ENCODE data around the gene MAP3K8. TPM values are rescaled to one million over a fixed set of nuclear protein-coding genes. Genes with fewer than 3 reads are reported as not detected.
A peak's percentile ranks its signal among the peaks of the same experiment; 100 is the strongest.

The MAP3K8 gene
- total RNA-seq, 4 donors from 2014 or later = 44.7 to 74.1 (median 56.2) TPM

DNA sequence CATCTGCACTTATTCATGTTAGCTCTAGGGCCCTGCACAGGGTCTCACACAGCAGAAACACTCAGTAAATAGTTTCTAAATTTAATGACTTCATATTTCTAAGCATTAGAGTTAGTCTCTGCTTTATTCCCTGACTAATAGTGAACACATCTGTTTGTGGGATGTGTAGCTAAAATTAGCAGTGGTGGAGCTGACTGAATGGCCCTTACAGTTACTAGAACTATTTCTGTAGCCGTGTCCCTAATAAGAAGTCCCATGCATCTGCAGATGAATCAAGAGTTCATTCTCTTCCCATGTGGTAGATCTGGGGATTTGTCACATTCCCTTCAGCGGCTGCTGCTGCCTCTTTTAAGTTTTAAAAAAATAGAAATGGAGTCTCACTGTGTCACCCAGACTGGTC lies 11.7 kb downstream of the MAP3K8 start:
- TF ChIP-seq POLR2A (IDR thresholded peaks at IDR 0.05) (no peak), CTCF (IDR thresholded peaks at IDR 0.05) (no peak), EP300 (IDR thresholded peaks at IDR 0.05) (no peak)
- DNase-seq (ENCODE audit: low spot score in 2 of 2) = no peak
- H3K4me3 ChIP-seq = no peak overlapping the region
- H3K4me1 ChIP-seq = peaks cover 0 to 54% (median 28%) of the 10 kb centered on the region in 4 donors
- H3K27ac ChIP-seq = peak overlapping the region in 2 of 4 donors; percentile 60 to 81
- 11% methylated on average over 2 of the region's 2 CpGs for WGBS, 2 donors
- H3K36me3 ChIP-seq = peaks cover 0 to 65% (median 0%) of the 10 kb centered on the region in 3 donors
- H3K9me3 ChIP-seq = no peaks in the 10 kb centered on the region
- no peaks in the 10 kb centered on the region for H3K27me3 ChIP-seq

DNA sequence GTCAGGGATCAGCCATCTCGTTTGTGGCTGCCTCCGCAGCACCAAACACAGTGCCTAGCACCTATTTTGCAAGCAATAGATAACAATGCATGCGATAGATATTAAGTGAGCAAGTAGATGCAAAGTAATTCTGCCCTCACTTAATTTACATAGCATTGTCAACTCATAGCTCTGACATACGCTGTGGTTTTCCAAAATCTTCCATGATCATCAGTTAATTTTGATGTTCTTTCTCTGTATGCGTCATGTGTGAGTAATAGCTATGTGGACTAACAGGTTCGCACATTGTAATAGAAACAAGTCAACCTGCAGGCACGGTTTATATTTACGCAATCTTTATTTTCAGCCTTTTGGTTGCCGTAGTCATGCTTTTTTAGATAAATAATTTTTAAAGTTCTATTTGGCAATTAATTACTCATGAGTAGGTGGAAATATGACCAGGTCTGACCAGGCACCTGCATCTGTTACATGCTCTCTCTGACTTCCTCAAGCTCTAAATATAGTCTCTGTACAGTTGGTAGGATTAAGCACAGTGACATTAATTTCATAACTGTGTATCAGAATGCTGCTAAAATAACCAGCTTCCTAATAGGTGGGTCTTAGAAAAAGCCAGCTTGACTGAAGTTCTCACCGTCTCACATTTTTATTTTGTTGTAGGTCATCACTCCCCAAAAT lies 13.3 kb downstream of the MAP3K8 start:
- TF ChIP-seq POLR2A (IDR thresholded peaks at IDR 0.05) = no peak
- TF ChIP-seq CTCF (IDR thresholded peaks at IDR 0.05) = no peak
- no peak for TF ChIP-seq EP300 (IDR thresholded peaks at IDR 0.05)
- DNase-seq (ENCODE audit: low spot score in 2 of 2) = no peak
- peaks cover 0 to 72% (median 7%) of the 10 kb centered on the region in 3 donors for H3K36me3 ChIP-seq
- H3K4me3 ChIP-seq = no peak overlapping the region
- H3K9me3 ChIP-seq = no peaks in the 10 kb centered on the region
- no peaks in the 10 kb centered on the region for H3K27me3 ChIP-seq
- peaks cover 0 to 39% (median 17%) of the 10 kb centered on the region in 4 donors for H3K4me1 ChIP-seq
- 86 to 89% methylated on average over 10 of the region's 10 CpGs for WGBS, 2 donors
- peak overlapping the region in 2 of 4 donors; percentile 2 to 12 for H3K27ac ChIP-seq

DNA sequence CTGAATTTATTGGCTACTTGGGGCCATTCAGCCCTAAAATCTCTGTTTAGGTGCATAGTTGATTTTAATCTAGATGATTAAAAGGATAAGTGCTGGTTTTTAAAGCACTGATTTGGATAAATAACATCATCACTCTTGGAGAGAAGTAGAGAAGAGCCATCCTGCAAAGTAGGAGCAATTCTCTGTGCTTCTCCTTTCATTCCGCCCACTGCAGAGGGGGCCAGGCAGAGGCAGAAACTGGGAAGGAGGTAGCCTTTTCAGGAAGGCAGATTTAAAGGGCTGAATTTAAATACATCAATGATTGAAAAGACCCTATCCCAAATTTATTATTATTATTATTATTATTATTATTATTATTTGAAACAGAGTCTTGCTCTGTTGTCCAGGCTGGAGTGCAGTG lies 14.1 kb downstream of the MAP3K8 start:
- no peak for TF ChIP-seq POLR2A (IDR thresholded peaks at IDR 0.05)
- no peak for TF ChIP-seq EP300 (IDR thresholded peaks at IDR 0.05)
- TF ChIP-seq CTCF (IDR thresholded peaks at IDR 0.05) = no peak
- no peak for DNase-seq (ENCODE audit: low spot score in 2 of 2)
- no peaks in the 10 kb centered on the region for H3K27me3 ChIP-seq
- 88 to 97% methylated on average over 1 of the region's 1 CpG for WGBS, 2 donors
- peak overlapping the region in 2 of 4 donors; percentile 2 to 12 for H3K27ac ChIP-seq
- H3K4me1 ChIP-seq = peaks cover 0 to 41% (median 13%) of the 10 kb centered on the region in 4 donors
- H3K36me3 ChIP-seq = peaks cover 0 to 72% (median 7%) of the 10 kb centered on the region in 3 donors
- no peaks in the 10 kb centered on the region for H3K9me3 ChIP-seq
- no peak overlapping the region for H3K4me3 ChIP-seq

DNA sequence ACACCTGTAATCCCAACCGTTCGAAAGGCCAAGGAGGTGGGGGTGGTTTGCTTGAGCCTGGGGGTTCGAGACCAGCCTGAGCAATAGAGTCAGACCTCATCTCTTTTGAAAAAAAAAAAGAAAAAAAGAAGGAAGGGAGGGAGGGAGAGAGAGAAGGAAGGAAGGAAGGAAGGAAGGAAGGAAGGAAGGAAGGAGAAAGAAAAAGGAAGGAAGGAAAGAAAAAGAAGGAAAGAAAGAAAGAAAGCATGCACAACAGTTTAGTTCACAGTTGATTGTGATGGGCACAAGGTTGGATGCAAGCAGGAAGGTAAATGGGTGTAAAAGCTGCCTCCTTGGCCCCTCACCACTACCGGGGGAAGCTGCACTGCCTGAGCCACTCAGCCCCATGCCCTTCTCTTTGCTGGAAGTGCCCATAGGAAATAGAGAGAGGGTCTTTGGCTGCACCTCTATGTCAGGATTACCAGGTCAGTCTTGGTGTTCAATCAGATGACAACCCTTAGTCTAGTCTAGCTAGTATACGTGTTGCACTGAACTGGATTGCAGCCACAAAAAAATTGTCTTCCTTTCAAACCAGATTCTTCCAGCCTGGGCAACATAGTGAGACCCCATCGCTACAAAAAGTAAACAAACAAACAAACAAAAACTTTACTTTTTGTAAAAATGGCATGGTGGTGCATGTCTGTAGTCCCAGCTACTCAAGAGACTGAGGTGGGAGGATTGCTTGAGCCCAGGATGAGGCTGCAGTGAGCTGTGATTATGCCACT lies 20.0 kb downstream of the MAP3K8 start:
- Histone ChIP-seq H3K4me1 (peaks cover 11 to 63% (median 35%) of the 10 kb centered on the region in 4 donors), H3K36me3 (peaks cover 0 to 59% (median 7%) of the 10 kb centered on the region in 3 donors), H3K9me3 (no peaks in the 10 kb centered on the region), H3K4me3 (peak overlapping the region in 1 of 4 donors; percentile 4), H3K27me3 (no peaks in the 10 kb centered on the region), H3K27ac (peak overlapping the region; percentile 58 to 91 (median 74))
- WGBS, 2 donors = 75 to 77% methylated on average over 6 of the region's 6 CpGs
- TF ChIP-seq EP300 (IDR thresholded peaks at IDR 0.05) (no peak), CTCF (IDR thresholded peaks at IDR 0.05) (no peak), POLR2A (IDR thresholded peaks at IDR 0.05) (no peak)
- DNase-seq (ENCODE audit: low spot score in 2 of 2) = no peak

Measured in tibial nerve (tissue), 4 donors.